Measurements from ENCODE around the gene NACAD. TPM values are rescaled to one million over a fixed set of nuclear protein-coding genes. Genes with fewer than 3 reads are reported as not detected.
A peak's percentile ranks its signal among the peaks of the same experiment; 100 is the strongest.

Gene NACAD
- total RNA-seq, 4 donors from 2014 or later, result 1.4 to 4.4 (median 3.0) TPM

- TF ChIP-seq, protein P1, sequence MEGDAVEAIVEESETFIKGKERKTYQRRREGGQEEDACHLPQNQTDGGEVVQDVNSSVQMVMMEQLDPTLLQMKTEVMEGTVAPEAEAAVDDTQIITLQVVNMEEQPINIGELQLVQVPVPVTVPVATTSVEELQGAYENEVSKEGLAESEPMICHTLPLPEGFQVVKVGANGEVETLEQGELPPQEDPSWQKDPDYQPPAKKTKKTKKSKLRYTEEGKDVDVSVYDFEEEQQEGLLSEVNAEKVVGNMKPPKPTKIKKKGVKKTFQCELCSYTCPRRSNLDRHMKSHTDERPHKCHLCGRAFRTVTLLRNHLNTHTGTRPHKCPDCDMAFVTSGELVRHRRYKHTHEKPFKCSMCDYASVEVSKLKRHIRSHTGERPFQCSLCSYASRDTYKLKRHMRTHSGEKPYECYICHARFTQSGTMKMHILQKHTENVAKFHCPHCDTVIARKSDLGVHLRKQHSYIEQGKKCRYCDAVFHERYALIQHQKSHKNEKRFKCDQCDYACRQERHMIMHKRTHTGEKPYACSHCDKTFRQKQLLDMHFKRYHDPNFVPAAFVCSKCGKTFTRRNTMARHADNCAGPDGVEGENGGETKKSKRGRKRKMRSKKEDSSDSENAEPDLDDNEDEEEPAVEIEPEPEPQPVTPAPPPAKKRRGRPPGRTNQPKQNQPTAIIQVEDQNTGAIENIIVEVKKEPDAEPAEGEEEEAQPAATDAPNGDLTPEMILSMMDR (IDR thresholded peaks at IDR 0.05), result no peak
- no peak for DNase-seq (ENCODE audit: low spot score)
- ATAC-seq (ENCODE audit: low FRiP score), result no peak
Measured at GRCh38 chr7:45032421-45032820, 56.3 kb downstream of the NACAD start.

DNA sequence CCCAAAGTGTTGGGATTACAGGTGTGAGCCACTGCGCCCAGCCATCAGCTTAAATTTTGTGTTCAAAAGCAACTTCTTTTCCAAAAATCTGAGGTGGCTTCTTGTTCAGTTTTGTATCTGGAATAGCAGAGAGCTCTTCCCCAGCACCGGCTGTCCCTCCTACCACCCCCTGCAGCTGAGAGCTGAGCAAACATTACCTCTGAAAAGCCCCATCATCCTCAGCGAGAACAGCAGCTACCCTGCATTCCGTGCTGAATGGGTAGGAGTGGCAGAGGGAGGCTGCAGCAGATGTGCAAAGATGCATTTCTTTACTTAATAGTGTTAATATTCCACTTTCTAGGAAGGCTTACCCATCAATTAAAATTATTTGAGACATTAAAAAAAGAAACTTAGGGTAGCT is 56.9 kb downstream of the NACAD start:
- DNase-seq (ENCODE audit: low spot score), result no peak
- no peak for ATAC-seq (ENCODE audit: low FRiP score)
- TF ChIP-seq, protein P1 (IDR thresholded peaks at IDR 0.05), result no peak

Small RNA genes lying within 50 kb of the gene (small RNA-seq; reads per million reads assigned to genes)
- 8.1 reads per million, percentile 85 among the genes with 10 or more reads in this experiment for gene SNORA5A
- gene SNORA5B, result not detected
- gene SNORA5C, result 47.9 reads per million, percentile 95 among the genes with 10 or more reads in this experiment

Other genes with a start within 250 kb of the NACAD start
- 100 to 1,000 TPM in 1 of 4 donors, 10 to 100 TPM in 3; 94.1 to 116 (median 97.9) TPM for gene H2AZ2, start 240.9 kb downstream of the NACAD start, total RNA-seq
- gene PURB, start 203.4 kb downstream of the NACAD start, total RNA-seq, result 10 to 100 TPM; 20.9 to 32.1 (median 24.2) TPM
- gene MYO1G, start 110.0 kb downstream of the NACAD start, total RNA-seq, result 10 to 100 TPM in 1 of 4 donors, 1 to 10 TPM in 3; 2.6 to 14.7 (median 4.0) TPM
- gene CCM2, start 88.8 kb downstream of the NACAD start, total RNA-seq, result 10 to 100 TPM; 40.5 to 61.7 (median 57.6) TPM
- gene TBRG4, start 22.7 kb upstream of the NACAD start, total RNA-seq, result 10 to 100 TPM; 44.4 to 70.7 (median 49.8) TPM
- 100 to 1,000 TPM in 2 of 4 donors, 10 to 100 TPM in 2; 24.6 to 310 (median 124) TPM for gene RAMP3, start 68.8 kb upstream of the NACAD start, total RNA-seq